HepG2 (cell line): ENCODE results near the gene ABCF1. TPM values are rescaled to one million over a fixed set of nuclear protein-coding genes. Genes with fewer than 3 reads are reported as not detected.
A peak's percentile ranks its signal among the peaks of the same experiment; 100 is the strongest.

Source experiments
- ATAD3A ChIP-seq: sonication (generic); formaldehyde crosslinking; IDR thresholded peaks from 2 replicates; pipeline ENCODE4 v1.4.0; 2020; ENCODE audit warnings: missing genetic modification reagents
- IRF2 ChIP-seq: IDR thresholded peaks from 2 replicates; pipeline ENCODE4 v1.6.1; 2018; ENCODE audit warnings: missing genetic modification reagents, missing compliant biosample characterization
- KDM3A ChIP-seq: IDR thresholded peaks from 2 replicates; pipeline ENCODE4 v1.6.1; 2018; ENCODE audit warnings: low read depth, missing compliant biosample characterization
- KMT2A ChIP-seq: sonication (generic); formaldehyde crosslinking; IDR thresholded peaks from 2 replicates; pipeline ENCODE4 v1.4.0; 2020; ENCODE audit warnings: missing genetic modification reagents
- MTF2 ChIP-seq: sonication (generic); formaldehyde crosslinking; IDR thresholded peaks from 2 replicates; pipeline ENCODE4 v1.5.0; 2020; ENCODE audit warnings: missing genetic modification reagents, borderline replicate concordance
- NCOA2 ChIP-seq: sonication (generic); formaldehyde crosslinking; IDR thresholded peaks from 2 replicates; pipeline ENCODE4 v1.8.0; 2022; ENCODE audit warnings: inconsistent platforms
- NFE2L1 ChIP-seq: sonication (generic); formaldehyde crosslinking; IDR thresholded peaks from 2 replicates; pipeline ENCODE4 v1.4.0; 2020; ENCODE audit warnings: missing genetic modification reagents, mild to moderate bottlenecking, borderline replicate concordance
- NFKB2 ChIP-seq: sonication (generic); formaldehyde crosslinking; IDR thresholded peaks from 2 replicates; pipeline ENCODE4 v1.4.0; 2020; ENCODE audit warnings: missing genetic modification reagents, borderline replicate concordance
- NPAS2 ChIP-seq: sonication (generic); formaldehyde crosslinking; IDR thresholded peaks from 2 replicates; pipeline ENCODE4 v1.8.0; 2022; ENCODE audit warnings: mild to moderate bottlenecking, missing genetic modification reagents, borderline replicate concordance
- SIX1 ChIP-seq: sonication (generic); formaldehyde crosslinking; IDR thresholded peaks from 2 replicates; pipeline ENCODE4 v1.4.0; 2020; ENCODE audit warnings: missing genetic modification reagents, borderline replicate concordance
- ZBED4 ChIP-seq: sonication (generic); formaldehyde crosslinking; IDR thresholded peaks from 2 replicates; pipeline ENCODE4 v1.4.0; 2020; ENCODE audit warnings: missing genetic modification reagents, borderline replicate concordance
- ZNF556 ChIP-seq: sonication (generic); formaldehyde crosslinking; IDR thresholded peaks from 2 replicates; pipeline ENCODE4 v1.4.0; 2020; ENCODE audit warnings: mild to moderate bottlenecking, missing genetic modification reagents, borderline replicate concordance
- ZNF660 ChIP-seq: sonication (generic); formaldehyde crosslinking; IDR thresholded peaks from 2 replicates; pipeline ENCODE4 v1.5.1; 2020; ENCODE audit warnings: mild to moderate bottlenecking, low read depth, missing genetic modification reagents, borderline replicate concordance
- ZNF766 ChIP-seq: sonication (generic); formaldehyde crosslinking; IDR thresholded peaks from 2 replicates; pipeline ENCODE4 v1.5.0; 2020; ENCODE audit warnings: missing genetic modification reagents, borderline replicate concordance
- ZSCAN9 ChIP-seq: IDR thresholded peaks from 2 replicates; pipeline ENCODE4 v1.6.1; 2016; ENCODE audit warnings: borderline replicate concordance
- polyA plus RNA-seq, 8 experiments: library from polyadenylated mRNA; depleted of rRNA in 3 of 8; stranded (reverse) in 7 of 8; unstranded in 1 of 8; fragments of >200 nt; fragmentation: Illumina TruSeq in 4 of 8; extraction: Trizol in 4 of 8; gene quantifications; 2 replicates each; pipeline versions ENCODE4 v1.2.1 to v1.2.3, GENCODE V29; 2011 to 2016; ENCODE audit warnings: low read depth in 4 of 8, missing spikeins in 1 of 8, mixed read lengths in 1 of 8; ENCODE audit not compliant: insufficient read depth in 1 of 8
- total RNA-seq, 5 experiments: library from RNA; depleted of rRNA; stranded (reverse); fragments of >200 nt; fragmentation: Illumina TruSeq; extraction: Trizol; gene quantifications; 2 replicates each; pipeline ENCODE4 v1.2.3, GENCODE V29; 2016; ENCODE audit warnings: low read depth in 1 of 5
- TF ChIP-seq, protein P1 (sequence below): IDR thresholded peaks from 2 replicates; pipeline ENCODE4 v1.6.1; 2012; ENCODE audit warnings: inconsistent platforms
- TF ChIP-seq, protein P2 (sequence below): sonication (generic); formaldehyde crosslinking; IDR thresholded peaks from 2 replicates; pipeline ENCODE4 v1.4.0; 2020; ENCODE audit warnings: missing genetic modification reagents
- TF ChIP-seq, protein P3 (sequence below): sonication (generic); formaldehyde crosslinking; IDR thresholded peaks from 2 replicates; pipeline ENCODE4 v1.8.0; 2022; ENCODE audit warnings: missing genetic modification reagents, mild to moderate bottlenecking, moderate library complexity, borderline replicate concordance

Gene ABCF1
- total and polyA plus RNA-seq, 2 of the 13 experiments (the other 11 are each of a cell fraction or from before 2014, with no cell fraction given): 25.4 to 98.9 TPM

DNA sequence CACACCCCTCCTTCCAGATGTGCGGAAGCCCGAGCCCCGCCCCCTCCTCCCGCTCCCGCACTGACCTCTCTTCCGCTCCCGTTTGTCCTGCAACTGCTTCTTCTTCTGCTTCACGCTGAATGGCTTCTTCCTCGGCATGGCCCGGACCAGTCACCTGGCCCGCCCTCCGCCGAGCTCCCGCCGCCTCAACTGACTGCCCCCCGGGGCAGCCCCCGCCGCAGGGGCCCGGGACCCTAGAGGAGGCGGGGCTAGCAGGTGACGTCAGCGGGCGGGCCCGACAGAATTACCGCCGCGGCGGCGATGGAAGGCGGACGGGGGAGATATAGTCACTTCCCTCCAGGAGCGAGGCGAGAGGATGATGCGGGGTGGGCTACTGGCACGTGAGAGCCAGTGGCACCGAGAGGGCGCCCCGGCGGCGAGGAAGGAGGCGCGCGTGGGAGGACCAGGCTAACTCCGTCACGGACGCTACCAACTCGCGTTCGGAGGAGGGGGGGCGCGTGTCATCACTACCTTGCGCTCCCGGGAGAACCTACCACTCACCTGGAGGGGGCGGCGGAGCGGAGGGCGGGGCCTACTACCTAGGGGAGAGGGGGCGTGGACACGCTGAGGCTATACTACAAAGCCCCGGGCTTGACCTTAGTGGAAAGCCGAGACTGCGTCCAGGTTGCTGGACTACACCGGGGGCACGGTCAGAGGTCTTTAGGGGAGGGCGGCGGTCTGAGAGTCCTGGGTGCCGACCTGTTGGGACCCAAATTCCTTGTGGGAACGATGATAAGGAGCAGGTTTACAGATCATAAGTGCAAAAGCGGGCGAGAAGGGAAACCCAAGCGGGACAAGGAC is 15.0 kb upstream of the ABCF1 start, which contains the start of gene GNL1 (continued):
- TF ChIP-seq ZNF766 (CRISPR knock-in tag) (no peak), ZBED4 (CRISPR knock-in tag) (no peak), MTF2 (no peak), NFKB2 (CRISPR knock-in tag) (peak; percentile 46; the same call in 1 of the 2 replicates), ZNF556 (no peak; the same call in 1 of the 2 replicates), KMT2A (CRISPR knock-in tag) (no peak), NFE2L1 (CRISPR knock-in tag) (no peak), NCOA2 (CRISPR knock-in tag) (no peak; the same call in 1 of the 2 replicates), IRF2 (peak; percentile 58), ZSCAN9 (no peak), SIX1 (CRISPR knock-in tag) (no peak), ZNF660 (no peak; the same call in 1 of the 2 replicates), ATAD3A (CRISPR knock-in tag) (no peak), NPAS2 (no peak), KDM3A (CRISPR knock-in tag) (0 out of 2 replicates have a peak, but pooled peaks have one; percentile 10)
- TF ChIP-seq, protein P1, sequence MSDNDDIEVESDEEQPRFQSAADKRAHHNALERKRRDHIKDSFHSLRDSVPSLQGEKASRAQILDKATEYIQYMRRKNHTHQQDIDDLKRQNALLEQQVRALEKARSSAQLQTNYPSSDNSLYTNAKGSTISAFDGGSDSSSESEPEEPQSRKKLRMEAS: peak; percentile 87
- TF ChIP-seq, protein P2, sequence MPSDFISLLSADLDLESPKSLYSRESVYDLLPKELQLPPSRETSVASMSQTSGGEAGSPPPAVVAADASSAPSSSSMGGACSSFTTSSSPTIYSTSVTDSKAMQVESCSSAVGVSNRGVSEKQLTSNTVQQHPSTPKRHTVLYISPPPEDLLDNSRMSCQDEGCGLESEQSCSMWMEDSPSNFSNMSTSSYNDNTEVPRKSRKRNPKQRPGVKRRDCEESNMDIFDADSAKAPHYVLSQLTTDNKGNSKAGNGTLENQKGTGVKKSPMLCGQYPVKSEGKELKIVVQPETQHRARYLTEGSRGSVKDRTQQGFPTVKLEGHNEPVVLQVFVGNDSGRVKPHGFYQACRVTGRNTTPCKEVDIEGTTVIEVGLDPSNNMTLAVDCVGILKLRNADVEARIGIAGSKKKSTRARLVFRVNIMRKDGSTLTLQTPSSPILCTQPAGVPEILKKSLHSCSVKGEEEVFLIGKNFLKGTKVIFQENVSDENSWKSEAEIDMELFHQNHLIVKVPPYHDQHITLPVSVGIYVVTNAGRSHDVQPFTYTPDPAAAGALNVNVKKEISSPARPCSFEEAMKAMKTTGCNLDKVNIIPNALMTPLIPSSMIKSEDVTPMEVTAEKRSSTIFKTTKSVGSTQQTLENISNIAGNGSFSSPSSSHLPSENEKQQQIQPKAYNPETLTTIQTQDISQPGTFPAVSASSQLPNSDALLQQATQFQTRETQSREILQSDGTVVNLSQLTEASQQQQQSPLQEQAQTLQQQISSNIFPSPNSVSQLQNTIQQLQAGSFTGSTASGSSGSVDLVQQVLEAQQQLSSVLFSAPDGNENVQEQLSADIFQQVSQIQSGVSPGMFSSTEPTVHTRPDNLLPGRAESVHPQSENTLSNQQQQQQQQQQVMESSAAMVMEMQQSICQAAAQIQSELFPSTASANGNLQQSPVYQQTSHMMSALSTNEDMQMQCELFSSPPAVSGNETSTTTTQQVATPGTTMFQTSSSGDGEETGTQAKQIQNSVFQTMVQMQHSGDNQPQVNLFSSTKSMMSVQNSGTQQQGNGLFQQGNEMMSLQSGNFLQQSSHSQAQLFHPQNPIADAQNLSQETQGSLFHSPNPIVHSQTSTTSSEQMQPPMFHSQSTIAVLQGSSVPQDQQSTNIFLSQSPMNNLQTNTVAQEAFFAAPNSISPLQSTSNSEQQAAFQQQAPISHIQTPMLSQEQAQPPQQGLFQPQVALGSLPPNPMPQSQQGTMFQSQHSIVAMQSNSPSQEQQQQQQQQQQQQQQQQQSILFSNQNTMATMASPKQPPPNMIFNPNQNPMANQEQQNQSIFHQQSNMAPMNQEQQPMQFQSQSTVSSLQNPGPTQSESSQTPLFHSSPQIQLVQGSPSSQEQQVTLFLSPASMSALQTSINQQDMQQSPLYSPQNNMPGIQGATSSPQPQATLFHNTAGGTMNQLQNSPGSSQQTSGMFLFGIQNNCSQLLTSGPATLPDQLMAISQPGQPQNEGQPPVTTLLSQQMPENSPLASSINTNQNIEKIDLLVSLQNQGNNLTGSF (CRISPR knock-in tag): no peak
- TF ChIP-seq, protein P3, sequence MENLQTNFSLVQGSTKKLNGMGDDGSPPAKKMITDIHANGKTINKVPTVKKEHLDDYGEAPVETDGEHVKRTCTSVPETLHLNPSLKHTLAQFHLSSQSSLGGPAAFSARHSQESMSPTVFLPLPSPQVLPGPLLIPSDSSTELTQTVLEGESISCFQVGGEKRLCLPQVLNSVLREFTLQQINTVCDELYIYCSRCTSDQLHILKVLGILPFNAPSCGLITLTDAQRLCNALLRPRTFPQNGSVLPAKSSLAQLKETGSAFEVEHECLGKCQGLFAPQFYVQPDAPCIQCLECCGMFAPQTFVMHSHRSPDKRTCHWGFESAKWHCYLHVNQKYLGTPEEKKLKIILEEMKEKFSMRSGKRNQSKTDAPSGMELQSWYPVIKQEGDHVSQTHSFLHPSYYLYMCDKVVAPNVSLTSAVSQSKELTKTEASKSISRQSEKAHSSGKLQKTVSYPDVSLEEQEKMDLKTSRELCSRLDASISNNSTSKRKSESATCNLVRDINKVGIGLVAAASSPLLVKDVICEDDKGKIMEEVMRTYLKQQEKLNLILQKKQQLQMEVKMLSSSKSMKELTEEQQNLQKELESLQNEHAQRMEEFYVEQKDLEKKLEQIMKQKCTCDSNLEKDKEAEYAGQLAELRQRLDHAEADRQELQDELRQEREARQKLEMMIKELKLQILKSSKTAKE (CRISPR knock-in tag): peak; percentile 29; the same call in 1 of the 2 replicates
